T-helper 1 cell treated with Interleukin-12 subunit alpha and Interleukin-12 subunit beta and Interleukin-4 antibody, amounts not matched to agents 30 ng/mL and 1 ng/mL, for 36 hours (primary cell): ENCODE results near the gene EEIG2. TPM values are rescaled to one million over a fixed set of nuclear protein-coding genes. Genes with fewer than 3 reads are reported as not detected.

Source experiments
- intact Hi-C: fragments of 100-400 bp; cut with micrococcal nuclease; formaldehyde crosslinking; loops from one replicate; pipeline ENCODE4 v1.15.1; 2024
- total RNA-seq: library from RNA; stranded (reverse); gene quantifications from 2 replicates; pipeline ENCODE4 v1.2.3, GENCODE V29; 2022

EEIG2 gene
- total RNA-seq, 1 donor from 2014 or later = 16.3 TPM

DNA sequence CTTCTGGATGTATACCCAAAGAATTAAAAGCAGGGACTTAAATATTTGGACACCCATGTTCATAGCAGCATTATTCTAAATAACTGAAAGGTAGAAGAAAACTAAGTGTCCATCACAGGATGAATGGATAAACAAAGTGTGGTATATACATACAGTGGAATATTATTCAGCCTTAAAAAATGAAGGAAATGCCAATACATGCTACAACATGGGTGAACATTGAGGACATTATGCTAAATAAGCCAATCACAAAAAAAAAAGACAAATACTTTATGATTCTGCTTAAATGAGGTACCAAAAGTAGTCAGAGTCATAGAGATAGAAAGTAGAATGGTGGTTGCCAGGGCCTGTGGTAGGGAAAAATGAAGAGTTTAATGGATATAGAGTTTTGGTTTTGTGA lies 14.1 kb downstream of the EEIG2 start:
- intact Hi-C loops = no loop called here

DNA sequence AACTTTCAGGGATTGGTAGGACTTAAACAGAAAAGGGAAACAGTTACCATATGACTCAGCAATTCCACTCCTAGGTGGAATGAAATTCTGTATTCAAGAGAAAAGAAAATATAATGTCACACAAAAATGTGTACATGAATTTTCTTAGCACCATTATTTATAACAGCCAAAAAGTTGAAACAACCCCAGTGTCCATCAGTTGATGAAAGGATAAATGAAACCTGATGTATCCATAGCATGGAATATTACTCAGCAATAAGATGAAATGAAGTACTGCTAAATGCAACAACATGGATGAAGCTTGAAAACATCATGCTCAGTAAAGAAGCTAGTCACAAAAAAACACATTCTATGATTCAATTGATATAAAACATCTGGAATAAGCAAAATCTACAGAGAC lies 15.5 kb downstream of the EEIG2 start:
- intact Hi-C loops = no loop called here

DNA sequence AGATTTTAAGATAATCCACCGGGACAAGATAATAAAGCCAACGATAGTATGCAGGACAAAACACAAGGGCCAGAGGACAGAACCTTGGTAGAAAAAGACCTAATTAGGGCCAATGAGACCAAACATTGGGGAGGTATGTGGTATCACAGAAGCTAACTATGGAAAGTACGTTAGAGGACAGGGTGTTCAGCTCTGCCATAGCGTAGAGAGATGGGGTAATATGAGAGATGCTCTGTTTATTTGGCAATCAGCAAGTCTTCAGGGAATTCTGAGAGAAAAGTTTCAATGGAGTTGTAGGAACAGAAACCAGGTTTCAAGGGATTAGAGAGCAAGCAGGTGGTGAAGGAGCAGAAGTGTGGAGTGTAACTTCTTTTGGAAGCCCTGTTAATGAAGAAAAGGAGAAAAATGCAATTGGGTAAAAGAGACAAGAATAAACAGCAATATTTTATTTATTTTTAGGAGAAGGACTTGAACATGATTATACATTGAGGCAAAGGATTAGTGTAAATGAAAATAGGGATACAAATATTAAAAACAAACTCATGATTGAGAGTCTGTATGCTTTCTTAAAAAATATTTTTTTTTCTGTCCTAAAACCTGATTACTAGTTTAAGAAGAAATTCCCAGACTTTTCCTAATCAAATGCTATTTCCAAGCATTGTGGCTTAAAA lies 24.0 kb downstream of the EEIG2 start:
- intact Hi-C loops = loop anchor here (2.0 kb wide), 1 partner anchor 13 kb away; no protein-coding TSS in a partner anchor

DNA sequence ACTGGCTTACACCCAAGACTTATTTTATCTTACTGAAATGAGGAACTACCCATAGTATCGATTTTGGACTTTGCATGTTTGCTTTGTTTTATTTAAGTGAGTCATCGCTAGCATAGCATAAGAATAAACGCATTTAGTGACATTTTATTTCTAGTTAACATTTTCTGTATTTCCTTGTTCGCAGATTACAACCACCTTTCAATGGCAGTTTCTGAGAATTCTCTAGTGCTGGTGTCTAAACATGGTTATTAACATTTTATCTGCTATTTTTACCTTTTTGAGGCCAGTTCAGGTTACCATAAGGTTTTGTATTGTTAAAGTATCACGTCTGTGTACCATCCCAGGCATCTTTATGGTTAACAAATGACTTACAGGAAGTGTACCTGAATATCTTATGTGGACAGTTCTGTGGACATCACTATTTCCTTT lies 24.5 kb downstream of the EEIG2 start:
- intact Hi-C loops = loop anchor here (2.0 kb wide), 1 partner anchor 14 kb away; no protein-coding TSS in a partner anchor

DNA sequence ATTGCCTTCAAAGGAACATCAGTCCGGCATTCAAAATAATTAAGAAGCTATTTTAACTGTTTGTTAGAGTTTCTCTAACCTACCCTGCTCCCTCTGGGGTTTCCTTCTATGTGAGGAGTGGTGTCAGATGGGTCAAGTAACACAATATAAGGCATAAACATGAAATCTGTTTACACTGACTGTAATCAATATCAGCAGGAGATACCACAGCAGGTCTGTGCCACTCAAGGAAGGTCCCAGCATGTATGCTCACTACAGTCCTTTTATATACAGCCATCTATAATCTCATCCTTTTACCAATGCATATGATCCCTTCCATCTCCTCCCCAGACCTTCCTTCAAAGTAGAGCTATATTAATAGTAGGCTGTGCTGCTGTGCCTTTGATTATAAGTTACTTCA lies 25.4 kb downstream of the EEIG2 start:
- intact Hi-C loops = loop anchor here (2.0 kb wide), 1 partner anchor 15 kb away; no protein-coding TSS in a partner anchor

DNA sequence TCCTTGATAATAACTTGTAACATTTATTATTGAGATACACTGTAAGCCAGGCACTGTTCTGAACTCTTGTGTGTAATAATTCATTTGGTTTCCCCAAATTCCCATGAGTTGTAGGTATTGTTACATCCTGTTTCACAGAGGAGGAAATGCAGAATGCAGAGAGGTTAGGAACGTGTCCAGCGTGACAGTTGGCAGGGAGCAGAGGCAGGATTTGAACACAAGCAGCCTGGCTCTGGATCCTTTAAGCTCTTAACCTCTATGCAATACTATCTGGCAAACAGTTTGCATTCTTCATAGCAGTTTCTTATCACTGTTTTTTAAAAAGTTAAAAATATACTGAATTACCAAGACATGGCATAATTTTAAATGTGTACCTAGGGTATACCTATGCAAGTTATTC lies 30.5 kb downstream of the EEIG2 start:
- intact Hi-C loops = loop anchor here (2.0 kb wide), 1 partner anchor 102 kb away; the partner anchor contains the start of gene PRPF38B

DNA sequence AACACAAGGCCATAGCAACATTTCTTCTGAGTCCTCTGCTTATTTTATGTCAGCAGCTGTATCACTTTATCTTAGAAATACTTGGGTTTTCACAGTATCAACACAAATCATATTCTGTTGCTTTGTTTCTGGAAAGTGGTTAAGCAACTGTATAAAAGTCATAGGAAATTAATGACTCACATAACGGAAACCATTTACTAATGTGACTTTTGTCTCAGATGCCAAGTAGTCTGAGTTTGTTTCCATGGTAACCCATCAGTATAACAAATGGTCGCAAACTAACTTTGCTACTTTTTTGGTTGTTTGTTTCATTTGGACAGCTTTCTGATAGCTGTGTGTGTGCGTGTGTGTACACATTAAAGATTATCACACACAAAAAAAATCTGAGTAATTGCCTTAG lies 31.1 kb downstream of the EEIG2 start:
- intact Hi-C loops = loop anchor here (1.0 to 2.0 kb wide), 3 partner anchors 30 to 102 kb away; partner anchors contain the start of gene PRPF38B

DNA sequence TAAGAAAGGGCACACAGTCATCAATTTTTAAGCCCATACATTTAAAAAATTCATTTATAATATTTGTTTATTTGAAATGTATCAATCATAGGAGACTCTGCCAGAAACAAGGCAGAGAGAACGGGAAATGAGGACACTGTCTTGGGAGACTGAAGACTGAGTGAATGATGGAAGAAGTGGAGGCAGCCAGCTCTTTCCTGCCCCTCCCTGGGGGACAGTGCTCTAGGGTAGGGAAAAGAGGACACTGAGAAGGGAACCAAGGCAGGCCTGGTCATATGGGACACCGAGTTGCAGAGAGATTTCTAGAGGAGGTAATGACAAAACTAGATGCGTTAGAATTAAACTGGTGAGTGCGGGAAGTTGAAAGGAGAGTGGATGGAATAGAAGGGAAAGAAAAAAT lies 31.6 kb downstream of the EEIG2 start:
- intact Hi-C loops = loop anchor here (1.0 to 2.0 kb wide), 3 partner anchors 30 to 101 kb away; partner anchors contain the start of gene PRPF38B

DNA sequence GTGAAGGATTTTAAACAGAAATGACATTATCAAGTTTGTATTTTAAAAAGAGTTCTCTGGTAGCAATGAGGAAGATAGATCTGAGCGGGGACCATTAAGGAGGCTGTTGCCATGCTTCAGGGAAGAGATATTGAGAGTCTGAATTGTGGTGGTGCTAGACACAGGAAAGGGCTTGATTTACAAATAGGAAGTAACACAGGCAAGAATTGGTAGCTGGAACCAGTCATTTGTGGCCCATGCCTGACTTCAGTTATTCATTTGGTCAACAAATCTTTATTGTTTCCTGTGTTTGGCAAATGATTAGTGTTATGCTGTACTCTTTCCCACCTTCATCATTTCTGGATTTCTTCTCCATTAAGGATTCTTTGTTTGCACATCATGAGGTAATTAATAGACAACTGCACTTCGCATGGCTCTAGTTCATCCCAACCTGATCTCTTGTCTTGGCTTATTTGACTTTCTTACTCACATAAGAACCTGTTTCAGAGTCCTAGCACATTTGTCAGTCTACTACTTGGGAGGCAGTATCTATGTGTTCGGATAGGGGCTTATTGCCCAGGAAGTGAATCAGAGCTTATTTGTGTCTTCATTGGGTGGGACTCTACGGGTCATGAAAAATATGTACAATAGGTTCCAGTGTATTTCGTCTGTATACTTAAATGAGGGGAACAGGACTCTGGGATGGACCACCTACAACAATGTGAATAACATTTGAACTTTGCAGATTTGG lies 32.3 kb downstream of the EEIG2 start:
- intact Hi-C loops = no loop called here

DNA sequence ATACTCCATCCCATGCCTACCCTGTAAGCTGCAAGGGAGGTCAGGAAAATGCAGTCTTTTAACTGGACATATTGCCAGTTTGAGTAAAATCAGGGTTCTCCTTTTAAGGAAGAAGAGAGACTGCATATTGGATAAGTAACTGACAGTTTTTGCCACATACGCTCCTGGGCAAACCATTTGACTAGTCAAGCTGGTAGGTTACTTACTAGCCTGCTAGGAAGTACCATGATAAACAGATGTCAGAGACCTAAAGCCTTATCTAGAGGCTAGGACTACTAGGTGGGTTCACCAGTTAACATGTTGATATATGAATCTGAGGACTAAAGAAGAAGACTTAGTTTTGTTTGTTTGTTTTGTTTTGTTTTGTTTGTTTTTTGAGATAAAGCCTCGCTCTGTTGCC lies 33.5 kb downstream of the EEIG2 start:
- intact Hi-C loops = no loop called here

DNA sequence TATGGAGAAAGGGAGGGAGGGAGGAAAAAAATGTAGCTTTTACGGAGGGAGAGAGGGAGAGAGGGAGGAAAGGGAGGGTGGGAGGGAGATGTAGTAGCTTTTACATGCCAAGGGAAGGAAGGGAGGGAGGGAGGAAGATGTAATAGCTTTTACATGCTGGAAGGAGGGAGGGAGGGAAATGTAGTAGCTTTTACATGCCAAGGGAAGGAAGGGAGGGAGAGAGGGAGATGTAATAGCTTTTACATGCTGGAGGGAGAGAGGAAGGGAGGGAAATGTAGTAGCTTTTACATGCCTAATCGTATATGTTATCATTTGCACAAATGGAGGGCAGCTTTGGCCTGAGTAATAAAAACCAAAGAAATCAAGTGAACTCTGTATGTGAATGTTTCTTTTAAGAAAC lies 35.6 kb downstream of the EEIG2 start:
- intact Hi-C loops = no loop called here

DNA sequence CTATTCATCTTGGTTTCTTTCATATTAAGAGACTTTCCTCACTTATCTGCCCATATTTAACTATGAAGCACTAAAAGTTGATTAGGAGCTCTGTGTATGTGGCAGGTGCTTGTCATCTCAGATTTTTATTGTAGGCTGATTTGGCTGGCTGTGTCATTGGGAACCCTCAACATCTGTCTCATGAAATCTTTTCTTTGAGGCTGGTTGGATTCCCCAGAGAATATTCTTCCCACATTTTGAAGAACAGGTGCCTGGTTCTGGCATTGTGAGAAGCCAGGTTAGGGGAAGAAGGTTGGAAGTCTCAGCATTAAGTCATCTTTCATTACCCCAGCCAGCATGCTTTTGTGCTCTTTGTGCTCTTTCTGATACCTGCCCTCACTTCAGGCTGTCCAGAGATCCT lies 37.1 kb downstream of the EEIG2 start:
- intact Hi-C loops = no loop called here

DNA sequence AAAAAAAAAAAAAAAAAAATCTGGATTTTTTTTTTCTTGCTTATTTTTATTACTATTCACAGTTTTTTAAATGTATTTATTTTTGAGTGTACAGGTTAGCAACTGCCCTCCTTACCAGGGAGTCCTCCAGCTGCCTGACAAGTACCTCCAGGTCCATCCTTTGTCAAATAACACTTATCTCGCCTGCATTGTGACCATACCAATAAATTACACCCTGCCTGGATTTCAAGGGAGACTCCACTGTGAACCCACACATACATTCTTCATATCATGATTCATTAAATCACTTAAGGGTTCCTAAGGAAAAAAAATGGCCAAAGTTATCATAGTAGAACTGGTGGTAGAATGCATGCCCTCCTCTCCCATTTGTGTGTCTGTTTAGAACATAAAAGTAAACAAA lies 38.4 kb downstream of the EEIG2 start:
- intact Hi-C loops = no loop called here

DNA sequence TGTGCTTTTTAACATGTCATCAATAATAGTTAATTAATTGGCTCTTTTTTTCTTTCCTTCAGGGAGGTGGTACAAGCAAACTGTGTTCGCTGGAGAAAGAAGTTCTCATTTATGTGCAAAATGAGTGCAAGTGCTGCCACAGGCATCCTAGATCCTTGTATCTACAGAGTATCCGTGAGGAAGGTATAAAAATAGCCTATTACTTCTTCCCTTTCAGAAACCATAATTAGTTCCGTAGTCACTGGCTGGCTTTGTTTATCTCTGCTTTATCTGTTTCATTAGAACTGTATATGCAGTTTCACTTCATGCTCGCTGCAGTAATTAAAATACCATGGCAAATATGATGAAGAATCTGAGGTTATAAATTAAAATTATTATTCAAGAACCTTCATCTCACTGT lies 40.6 kb downstream of the EEIG2 start:
- intact Hi-C loops = no loop called here

DNA sequence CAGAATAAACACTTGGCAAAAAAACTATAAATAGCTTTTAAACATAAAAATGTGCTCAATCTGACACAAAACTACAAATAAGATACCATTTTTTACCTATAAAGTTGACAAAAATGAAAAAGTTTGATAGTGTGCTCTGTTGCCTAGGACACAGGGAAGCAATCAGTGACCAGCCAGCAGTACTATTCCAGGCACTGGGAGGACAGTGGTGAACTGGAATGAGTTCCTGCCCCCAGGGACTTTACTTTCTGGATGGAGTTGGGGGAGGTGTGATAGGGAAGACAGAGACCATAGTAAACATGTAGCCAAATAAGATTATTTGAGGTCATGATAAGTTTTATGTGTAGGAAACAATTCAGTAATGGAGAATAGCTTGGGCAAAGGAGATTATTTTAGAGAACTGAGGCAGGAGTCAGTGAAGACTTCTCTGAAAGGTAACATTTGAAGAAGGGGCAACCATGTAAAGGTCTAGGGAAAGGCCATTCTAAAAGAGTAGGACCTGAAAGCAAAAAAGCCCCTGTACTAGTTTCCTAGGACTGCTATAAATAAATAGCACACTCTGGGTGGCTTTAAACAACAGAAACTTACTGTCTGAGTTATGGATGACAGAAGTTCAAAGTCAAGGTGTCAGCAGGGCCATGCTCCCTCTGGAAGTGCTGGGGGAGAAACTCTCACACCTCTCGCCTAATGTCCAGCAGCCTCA lies 42.0 kb downstream of the EEIG2 start:
- intact Hi-C loops = no loop called here

DNA sequence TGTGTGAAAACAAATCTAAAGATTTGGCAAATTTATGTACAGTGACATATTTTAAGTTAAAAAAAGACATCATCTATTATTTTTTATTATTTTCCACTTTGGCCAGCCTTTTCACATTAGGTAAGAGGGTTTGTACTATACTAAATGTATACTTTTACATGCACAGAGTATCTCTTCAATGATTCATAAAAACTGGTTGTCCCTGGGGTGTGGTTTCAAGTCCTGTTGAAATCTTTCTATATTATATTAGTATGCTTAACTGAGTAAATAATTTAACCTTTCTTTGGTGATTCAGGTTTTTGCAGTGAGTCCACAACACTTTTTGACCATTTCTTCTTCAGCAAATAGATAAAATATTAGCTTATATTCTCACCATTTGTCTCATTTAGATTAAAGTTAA lies 45.7 kb downstream of the EEIG2 start:
- intact Hi-C loops = no loop called here

DNA sequence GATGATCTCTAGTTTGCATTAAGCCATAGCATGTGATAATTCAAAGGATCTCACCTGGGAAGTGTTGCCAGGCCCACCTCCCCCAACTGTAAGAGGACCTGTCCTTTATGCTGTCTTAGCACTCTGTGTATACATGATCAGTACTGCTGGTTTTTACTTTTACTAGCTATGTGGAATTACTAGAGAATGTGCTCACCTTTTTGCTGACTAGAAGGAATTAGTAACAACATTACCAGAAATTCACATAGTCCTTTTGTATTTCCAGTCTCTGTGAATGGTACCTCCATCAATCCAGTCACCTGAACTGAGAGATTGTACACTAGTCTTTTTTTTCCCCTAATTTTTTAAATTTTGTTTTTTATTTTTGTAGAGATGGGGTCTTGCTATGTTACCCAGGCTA lies 46.6 kb downstream of the EEIG2 start:
- intact Hi-C loops = no loop called here

DNA sequence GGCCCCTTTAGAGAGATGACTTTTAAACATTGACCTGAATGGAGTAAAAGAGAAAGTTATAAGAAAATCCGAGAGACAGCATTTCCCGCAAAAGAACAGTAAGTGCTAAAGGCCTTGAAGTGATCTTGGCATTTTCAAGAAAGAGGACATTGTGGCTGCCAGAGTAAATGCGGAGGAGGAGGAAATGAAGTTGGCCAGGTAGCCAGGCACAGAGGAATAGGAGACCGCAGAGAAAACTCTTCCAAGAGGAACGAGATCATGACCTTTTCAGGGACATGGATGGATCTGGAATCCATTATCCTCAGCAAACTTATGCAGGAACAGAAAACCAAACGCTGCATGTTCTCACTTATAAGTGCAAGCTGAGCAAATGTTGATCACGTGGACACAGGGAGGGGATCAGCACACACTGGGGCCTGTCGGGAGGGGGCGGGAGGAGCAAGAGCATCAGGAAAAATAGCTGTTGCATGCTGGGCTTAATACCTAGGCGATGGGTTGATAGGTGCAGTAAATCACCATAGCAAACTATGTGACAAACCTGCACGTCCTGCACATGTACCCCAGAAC lies 49.7 kb downstream of the EEIG2 start:
- intact Hi-C loops = no loop called here
